IPS DF 4.7 (cell line): Measurements from ENCODE around the gene SLC18B1.
"Not testable (repeated sequence)": the region's sequence is repeated elsewhere in the genome, so short reads cannot be mapped to it uniquely, and the experiment has no call there.

Experiments used
- DNase-seq: peaks from one replicate; pipeline ENCODE4 v3.0.0-alpha.2; 2013; ENCODE audit warnings: low spot score; ENCODE audit errors: extremely low read depth

The SLC18B1 gene

GRCh38 chr6:132800656-132801055 lies 2.2 kb upstream of the SLC18B1 start:
- no peak for DNase-seq

- DNase-seq: no peak
Measured at GRCh38 chr6:132798869-132799538, 567 bp upstream of the SLC18B1 start.

- DNase-seq: no peak
Measured at GRCh38 chr6:132795461-132795860, 3.0 kb downstream of the SLC18B1 start.

- no peak for DNase-seq
Measured at GRCh38 chr6:132792510-132792909, 5.9 kb downstream of the SLC18B1 start.

- DNase-seq: no peak
Measured at GRCh38 chr6:132790450-132790849, 8.0 kb downstream of the SLC18B1 start.

GRCh38 chr6:132789396-132789776 lies 9.1 kb downstream of the SLC18B1 start:
- DNase-seq: no peak

GRCh38 chr6:132788658-132789395 lies 9.6 kb downstream of the SLC18B1 start:
- no peak for DNase-seq

- no peak for DNase-seq
Measured at GRCh38 chr6:132785936-132786335, 12.5 kb downstream of the SLC18B1 start.

GRCh38 chr6:132780770-132781371 lies 17.6 kb downstream of the SLC18B1 start:
- DNase-seq: no peak

- not testable (repeated sequence) for DNase-seq
Measured at GRCh38 chr6:132777881-132778280, 20.6 kb downstream of the SLC18B1 start.

GRCh38 chr6:132768051-132768517 lies 30.4 kb downstream of the SLC18B1 start:
- DNase-seq: peak; percentile 44

- no peak for DNase-seq
Measured at GRCh38 chr6:132765560-132765959, 32.9 kb downstream of the SLC18B1 start.

- DNase-seq: no peak
Measured at GRCh38 chr6:132764370-132764769, 34.1 kb downstream of the SLC18B1 start.

GRCh38 chr6:132763269-132763668 lies 35.2 kb downstream of the SLC18B1 start:
- no peak for DNase-seq

- DNase-seq: no peak
Measured at GRCh38 chr6:132760256-132760655, 38.2 kb downstream of the SLC18B1 start.

GRCh38 chr6:132758689-132759088 lies 39.7 kb downstream of the SLC18B1 start:
- no peak for DNase-seq

GRCh38 chr6:132752255-132752654 lies 46.2 kb downstream of the SLC18B1 start:
- DNase-seq: no peak

GRCh38 chr6:132751828-132752227 lies 46.6 kb downstream of the SLC18B1 start:
- no peak for DNase-seq

- DNase-seq: no peak
Measured at GRCh38 chr6:132751306-132751705, 47.1 kb downstream of the SLC18B1 start.

- no peak for DNase-seq
Measured at GRCh38 chr6:132750455-132751248, 47.8 kb downstream of the SLC18B1 start.

GRCh38 chr6:132749111-132749510 lies 49.3 kb downstream of the SLC18B1 start:
- no peak for DNase-seq

GRCh38 chr6:132748446-132748845 lies 50.0 kb downstream of the SLC18B1 start:
- DNase-seq: no peak
